ENCODE results near the gene SEC61A1. TPM values are rescaled to one million over a fixed set of nuclear protein-coding genes. Genes with fewer than 3 reads are reported as not detected.

Gene SEC61A1
- total RNA-seq, 1 donor from 2014 or later: 184 TPM

- H3K36me3 Mint-ChIP-seq (ENCODE audit: low read depth): no peaks in the 10 kb centered on the region
- TF ChIP-seq, protein P1, sequence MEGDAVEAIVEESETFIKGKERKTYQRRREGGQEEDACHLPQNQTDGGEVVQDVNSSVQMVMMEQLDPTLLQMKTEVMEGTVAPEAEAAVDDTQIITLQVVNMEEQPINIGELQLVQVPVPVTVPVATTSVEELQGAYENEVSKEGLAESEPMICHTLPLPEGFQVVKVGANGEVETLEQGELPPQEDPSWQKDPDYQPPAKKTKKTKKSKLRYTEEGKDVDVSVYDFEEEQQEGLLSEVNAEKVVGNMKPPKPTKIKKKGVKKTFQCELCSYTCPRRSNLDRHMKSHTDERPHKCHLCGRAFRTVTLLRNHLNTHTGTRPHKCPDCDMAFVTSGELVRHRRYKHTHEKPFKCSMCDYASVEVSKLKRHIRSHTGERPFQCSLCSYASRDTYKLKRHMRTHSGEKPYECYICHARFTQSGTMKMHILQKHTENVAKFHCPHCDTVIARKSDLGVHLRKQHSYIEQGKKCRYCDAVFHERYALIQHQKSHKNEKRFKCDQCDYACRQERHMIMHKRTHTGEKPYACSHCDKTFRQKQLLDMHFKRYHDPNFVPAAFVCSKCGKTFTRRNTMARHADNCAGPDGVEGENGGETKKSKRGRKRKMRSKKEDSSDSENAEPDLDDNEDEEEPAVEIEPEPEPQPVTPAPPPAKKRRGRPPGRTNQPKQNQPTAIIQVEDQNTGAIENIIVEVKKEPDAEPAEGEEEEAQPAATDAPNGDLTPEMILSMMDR (conservative IDR thresholded peaks at IDR 0.05): no peak
- H3K27ac Mint-ChIP-seq (ENCODE audit: unreplicated experiment): no peak overlapping the region
- DNase-seq (ENCODE audit: low read depth, low spot score): no peak
- no peaks in the 10 kb centered on the region for H3K9me3 Mint-ChIP-seq
- H3K4me1 Mint-ChIP-seq: peaks cover 9% of the 10 kb centered on the region
- H3K4me3 Mint-ChIP-seq: no peak overlapping the region
- no peaks in the 10 kb centered on the region for H3K27me3 Mint-ChIP-seq (ENCODE audit: low read depth)
These were observed 42.0 kb upstream of the SEC61A1 start for GRCh38 chr3:128009952-128010846.

DNA sequence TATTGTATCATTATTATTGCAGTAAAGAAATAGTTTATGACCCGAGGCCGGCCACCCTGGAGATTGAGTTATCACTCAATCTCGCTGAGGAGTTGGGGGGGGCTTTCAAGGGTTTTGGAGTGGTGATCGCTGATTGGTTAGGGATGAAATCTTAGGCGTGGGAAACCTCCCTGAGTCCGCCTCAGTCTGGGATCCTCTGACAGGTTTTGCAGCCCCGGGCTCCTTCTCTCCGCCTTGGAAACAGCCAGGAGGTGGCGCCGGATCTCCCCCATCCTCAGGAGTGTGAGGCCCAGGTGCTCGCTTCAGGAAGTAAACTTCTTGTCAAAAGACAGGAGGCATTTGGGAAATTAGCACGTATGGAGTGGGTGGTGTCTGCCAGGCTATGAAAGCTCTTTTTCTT is 41.1 kb upstream of the SEC61A1 start:
- Mint-ChIP-seq H3K27me3 (ENCODE audit: low read depth) (no peaks in the 10 kb centered on the region), H3K9me3 (no peaks in the 10 kb centered on the region), H3K36me3 (ENCODE audit: low read depth) (no peaks in the 10 kb centered on the region), H3K27ac (ENCODE audit: unreplicated experiment) (no peak overlapping the region), H3K4me1 (peaks cover 6% of the 10 kb centered on the region), H3K4me3 (no peak overlapping the region)
- peak; percentile 48 for DNase-seq (ENCODE audit: low read depth, low spot score)
- TF ChIP-seq, protein P1 (conservative IDR thresholded peaks at IDR 0.05): peak; percentile 61

- TF ChIP-seq, protein P1 (conservative IDR thresholded peaks at IDR 0.05): no peak
- Mint-ChIP-seq H3K27ac (ENCODE audit: unreplicated experiment) (no peak overlapping the region), H3K4me3 (no peak overlapping the region), H3K27me3 (ENCODE audit: low read depth) (no peaks in the 10 kb centered on the region), H3K4me1 (peaks cover 5% of the 10 kb centered on the region), H3K9me3 (peaks cover 3% of the 10 kb centered on the region), H3K36me3 (ENCODE audit: low read depth) (peaks cover 4% of the 10 kb centered on the region)
- DNase-seq (ENCODE audit: low read depth, low spot score): no peak
These were observed 40.2 kb upstream of the SEC61A1 start for GRCh38 chr3:128012050-128012449.

- no peak overlapping the region for H3K4me3 Mint-ChIP-seq
These were observed 37.7 kb upstream of the SEC61A1 start for GRCh38 chr3:128014548-128014947.

DNA sequence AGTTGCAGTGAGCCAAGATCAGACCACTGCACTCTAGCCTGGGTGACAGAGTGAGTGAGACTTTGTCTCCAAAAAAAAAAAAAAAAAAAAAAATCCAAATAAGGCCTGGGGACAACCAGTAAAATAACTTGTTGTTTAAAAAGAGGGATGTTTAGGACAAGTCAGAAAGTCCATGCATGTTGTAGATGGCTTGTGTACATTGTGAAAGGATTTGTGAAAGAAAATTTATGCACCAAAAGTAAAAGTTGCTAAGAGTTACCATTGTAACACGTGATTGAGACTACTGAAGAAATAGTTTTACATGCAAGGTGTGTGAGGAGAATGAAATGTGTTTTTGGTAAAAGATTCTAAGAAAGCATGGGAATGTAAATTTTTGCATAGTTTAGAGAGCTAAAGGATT is 35.7 kb upstream of the SEC61A1 start:
- no peaks in the 10 kb centered on the region for H3K27me3 Mint-ChIP-seq (ENCODE audit: low read depth)
- H3K4me3 Mint-ChIP-seq: no peak overlapping the region
- no peak overlapping the region for H3K27ac Mint-ChIP-seq (ENCODE audit: unreplicated experiment)
- peaks cover under 1% of the 10 kb centered on the region for H3K4me1 Mint-ChIP-seq
- H3K36me3 Mint-ChIP-seq (ENCODE audit: low read depth): peaks cover 4% of the 10 kb centered on the region
- TF ChIP-seq, protein P1 (conservative IDR thresholded peaks at IDR 0.05): no peak
- peaks cover 3% of the 10 kb centered on the region for H3K9me3 Mint-ChIP-seq
- no peak for DNase-seq (ENCODE audit: low read depth, low spot score)

More at GRCh38 chr3:128014548-128014947, 37.7 kb upstream of the SEC61A1 start:
- TF ChIP-seq, protein P1 (conservative IDR thresholded peaks at IDR 0.05): no peak
- H3K9me3 Mint-ChIP-seq: peaks cover 3% of the 10 kb centered on the region
- H3K27ac Mint-ChIP-seq (ENCODE audit: unreplicated experiment): no peak overlapping the region
- peaks cover 5% of the 10 kb centered on the region for H3K4me1 Mint-ChIP-seq
- no peak for DNase-seq (ENCODE audit: low read depth, low spot score)
- peaks cover 4% of the 10 kb centered on the region for H3K36me3 Mint-ChIP-seq (ENCODE audit: low read depth)
- H3K27me3 Mint-ChIP-seq (ENCODE audit: low read depth): no peaks in the 10 kb centered on the region
